SK-N-SH (cell line): ENCODE data around the gene SYT7. TPM values are rescaled to one million over a fixed set of nuclear protein-coding genes. Genes with fewer than 3 reads are reported as not detected.

Experiments used
- CTCF ChIA-PET: fragments of 300-600, 350-600 bp; formaldehyde crosslinking; extraction: SDS; loops from one replicate; lab custom pipeline; 2021; lab: Yijun Ruan, JAX
- POLR2A ChIA-PET: fragments of 350-600 bp; sonication (Branson Sonifier 250); formaldehyde crosslinking; extraction: SDS; loops from one replicate; lab custom pipeline; 2020; ENCODE audit warnings: antibody characterized with exemption, inconsistent platforms; lab: Yijun Ruan, JAX
- DNase-seq: peaks from one replicate; pipeline ENCODE4 v3.0.0; 2012
- H2AFZ ChIP-seq: fragments of 200-600 bp; sonication (generic); 2 replicates; pipeline ENCODE4 v1.8.1; 2016; ENCODE audit warnings: antibody characterized with exemption, mild to moderate bottlenecking, low read depth
- H3F3A ChIP-seq: fragments of 200-600 bp; sonication (generic); replicated peaks from 2 replicates; pipeline ENCODE3; 2016; ENCODE audit warnings: antibody characterized with exemption, mild to moderate bottlenecking; ENCODE audit not compliant: insufficient read depth
- H3K27ac ChIP-seq, 2 experiments: fragments of 200-500 bp in 1 of 2; fragments of 200-600 bp in 1 of 2; sonication (Bioruptor generic) in 1 of 2; sonication (generic), shearing (Covaris generic) in 1 of 2; 2 replicates each; pipeline versions ENCODE4 v1.5.1 to v1.6.1; 2014 to 2016; ENCODE audit warnings: low read depth in 2 of 2, inconsistent platforms in 1 of 2, low read length in 1 of 2, mild to moderate bottlenecking in 1 of 2, mixed read lengths in 1 of 2
- H3K27me3 ChIP-seq: fragments of 200-600 bp; sonication (generic), shearing (Covaris generic); 2 replicates; pipeline ENCODE4 v1.6.1; 2016; ENCODE audit warnings: mixed run types; ENCODE audit not compliant: insufficient read depth
- H3K36me3 ChIP-seq, 2 experiments: fragments of 200-500 bp in 1 of 2; fragments of 200-600 bp in 1 of 2; sonication (Bioruptor generic) in 1 of 2; sonication (generic) in 1 of 2; replicated peaks in 1 of 2; 2 replicates each; pipeline versions ENCODE3 to v1.5.1; 2014 to 2016; ENCODE audit warnings: low read length in 1 of 2, mild to moderate bottlenecking in 1 of 2; ENCODE audit not compliant: insufficient read depth in 2 of 2, control insufficient read depth in 1 of 2
- H3K4me1 ChIP-seq, 2 experiments: fragments of 200-500 bp in 1 of 2; fragments of 200-600 bp in 1 of 2; sonication (Bioruptor generic) in 1 of 2; sonication (generic), shearing (Covaris generic) in 1 of 2; 2 replicates each; pipeline versions ENCODE4 v1.5.1 to v1.6.1; 2014 to 2016; ENCODE audit warnings: low read depth in 1 of 2, low read length in 1 of 2, mixed run types in 1 of 2; ENCODE audit not compliant: insufficient read depth in 2 of 2, control insufficient read depth in 1 of 2
- H3K4me2 ChIP-seq: fragments of 200-600 bp; sonication (generic), shearing (Covaris generic); 2 replicates; pipeline ENCODE4 v1.6.1; 2017; ENCODE audit warnings: mixed run types
- H3K4me3 ChIP-seq, 2 experiments: fragments of 200-500 bp in 1 of 2; fragments of 200-600 bp in 1 of 2; sonication (Bioruptor generic) in 1 of 2; sonication (generic), shearing (Covaris generic) in 1 of 2; 2 replicates each; pipeline versions ENCODE4 v1.5.1 to v1.8.1; 2014 to 2016; ENCODE audit warnings: low read depth in 2 of 2, inconsistent platforms in 1 of 2, low read length in 1 of 2, mild to moderate bottlenecking in 1 of 2, mixed read lengths in 1 of 2, moderate library complexity in 1 of 2
- H3K79me2 ChIP-seq: fragments of 200-600 bp; sonication (generic); 2 replicates; pipeline ENCODE4 v1.8.1; 2017; ENCODE audit warnings: mild to moderate bottlenecking; ENCODE audit not compliant: insufficient read depth
- H3K9ac ChIP-seq: fragments of 200-600 bp; sonication (generic); 2 replicates; pipeline ENCODE4 v1.6.1; 2017; ENCODE audit warnings: mixed run types
- H3K9me2 ChIP-seq: fragments of 200-600 bp; sonication (generic); 2 replicates; pipeline ENCODE4 v1.6.1; 2017; ENCODE audit warnings: mixed run types
- H3K9me3 ChIP-seq: fragments of 200-600 bp; sonication (generic); 2 replicates; pipeline ENCODE4 v1.6.1; 2017; ENCODE audit warnings: mixed run types, mild to moderate bottlenecking, moderate library complexity
- H4K20me1 ChIP-seq: fragments of 200-600 bp; sonication (generic); 2 replicates; pipeline ENCODE4 v1.6.1; 2017; ENCODE audit warnings: mild to moderate bottlenecking, mixed run types; ENCODE audit not compliant: insufficient read depth
- EZH2phosphoT487 ChIP-seq: fragments of 200-600 bp; sonication (generic); IDR thresholded peaks from 2 replicates; pipeline ENCODE4 v1.6.1; 2017; ENCODE audit warnings: low read depth, mixed run types, mild to moderate bottlenecking, antibody characterized with exemption, moderate library complexity, borderline replicate concordance
- IRF3 ChIP-seq: fragments of 150-350 bp; IDR thresholded peaks from 2 replicates; pipeline ENCODE4 v1.6.1; 2016; ENCODE audit warnings: mild to moderate bottlenecking, low read depth, low read length
- JUND ChIP-seq: IDR thresholded peaks from 2 replicates; pipeline ENCODE4 v1.4.0; 2012
- MXI1 ChIP-seq: IDR thresholded peaks from 2 replicates; pipeline ENCODE4 v1.6.1; 2012; ENCODE audit warnings: mild to moderate bottlenecking, low read depth, low read length, improper control_type of control experiment
- NFIC ChIP-seq: IDR thresholded peaks from 2 replicates; pipeline ENCODE4 v1.4.0; 2012; ENCODE audit warnings: borderline replicate concordance
- NRF1 ChIP-seq: IDR thresholded peaks from 2 replicates; pipeline ENCODE4 v1.6.1; 2012; ENCODE audit warnings: low read depth, mild to moderate bottlenecking, low read length
- POLR2AphosphoS5 ChIP-seq: IDR thresholded peaks from 2 replicates; pipeline ENCODE4 v1.6.1; 2012; ENCODE audit warnings: low read depth, low read length
- RAD21 ChIP-seq: IDR thresholded peaks from 2 replicates; pipeline ENCODE4 v1.6.1; 2012; ENCODE audit warnings: mild to moderate bottlenecking, low read length
- REST ChIP-seq: IDR thresholded peaks from 2 replicates; pipeline ENCODE4 v1.6.1; 2012; ENCODE audit warnings: mild to moderate bottlenecking, low read depth, low read length, moderate library complexity
- RFX5 ChIP-seq: IDR thresholded peaks from 2 replicates; pipeline ENCODE4 v1.6.1; 2012; ENCODE audit warnings: mild to moderate bottlenecking, improper control_type of control experiment, low read length
- RXRA ChIP-seq: IDR thresholded peaks from 2 replicates; pipeline ENCODE4 v1.4.0; 2012; ENCODE audit warnings: low read depth, mild to moderate bottlenecking, borderline replicate concordance
- SIN3A ChIP-seq: IDR thresholded peaks from 2 replicates; pipeline ENCODE4 v1.6.1; 2012; ENCODE audit warnings: low read depth, mild to moderate bottlenecking, low read length, moderate library complexity, borderline replicate concordance
- SMC3 ChIP-seq: IDR thresholded peaks from 2 replicates; pipeline ENCODE4 v1.6.1; 2012; ENCODE audit warnings: low read depth, low read length, improper control_type of control experiment
- TAF1 ChIP-seq: IDR thresholded peaks from 2 replicates; pipeline ENCODE4 v1.6.1; 2012; ENCODE audit warnings: low read depth, mild to moderate bottlenecking, low read length, moderate library complexity, borderline replicate concordance
- TCF12 ChIP-seq: IDR thresholded peaks from 2 replicates; pipeline ENCODE4 v1.4.0; 2012
- TEAD4 ChIP-seq: IDR thresholded peaks from 2 replicates; pipeline ENCODE4 v1.4.0; 2012; ENCODE audit warnings: mild to moderate bottlenecking, borderline replicate concordance; ENCODE audit not compliant: insufficient read depth
- USF2 ChIP-seq: fragments of 150-350 bp; IDR thresholded peaks from 2 replicates; pipeline ENCODE4 v1.6.1; 2017; ENCODE audit warnings: antibody characterized with exemption, low read length, low read depth, borderline replicate concordance
- YY1 ChIP-seq: IDR thresholded peaks from 2 replicates; pipeline ENCODE4 v1.4.0; 2012; ENCODE audit warnings: low read depth, mild to moderate bottlenecking
- WGBS: methylation state at CpG from one replicate; pipeline ENCODE4 v1.1.6; 2017; ENCODE audit warnings: low lambda C conversion rate; 5-methylcytosine and 5-hydroxymethylcytosine counted together
- polyA plus RNA-seq, 3 experiments: library from polyadenylated mRNA; depleted of rRNA; stranded (reverse); fragments of >200 nt; gene quantifications; 2 replicates each; pipeline ENCODE4 v1.2.3, GENCODE V29; 2012
- TF ChIP-seq, protein P1 (sequence below): IDR thresholded peaks from 2 replicates; pipeline ENCODE4 v1.4.0; 2012; ENCODE audit warnings: low read depth
- TF ChIP-seq, protein P2 (sequence below): fragments of 200-600 bp; sonication (generic); IDR thresholded peaks from 2 replicates; pipeline ENCODE4 v1.6.1; 2017; ENCODE audit warnings: antibody characterized with exemption, mild to moderate bottlenecking, moderate library complexity

Gene SYT7, protein sequence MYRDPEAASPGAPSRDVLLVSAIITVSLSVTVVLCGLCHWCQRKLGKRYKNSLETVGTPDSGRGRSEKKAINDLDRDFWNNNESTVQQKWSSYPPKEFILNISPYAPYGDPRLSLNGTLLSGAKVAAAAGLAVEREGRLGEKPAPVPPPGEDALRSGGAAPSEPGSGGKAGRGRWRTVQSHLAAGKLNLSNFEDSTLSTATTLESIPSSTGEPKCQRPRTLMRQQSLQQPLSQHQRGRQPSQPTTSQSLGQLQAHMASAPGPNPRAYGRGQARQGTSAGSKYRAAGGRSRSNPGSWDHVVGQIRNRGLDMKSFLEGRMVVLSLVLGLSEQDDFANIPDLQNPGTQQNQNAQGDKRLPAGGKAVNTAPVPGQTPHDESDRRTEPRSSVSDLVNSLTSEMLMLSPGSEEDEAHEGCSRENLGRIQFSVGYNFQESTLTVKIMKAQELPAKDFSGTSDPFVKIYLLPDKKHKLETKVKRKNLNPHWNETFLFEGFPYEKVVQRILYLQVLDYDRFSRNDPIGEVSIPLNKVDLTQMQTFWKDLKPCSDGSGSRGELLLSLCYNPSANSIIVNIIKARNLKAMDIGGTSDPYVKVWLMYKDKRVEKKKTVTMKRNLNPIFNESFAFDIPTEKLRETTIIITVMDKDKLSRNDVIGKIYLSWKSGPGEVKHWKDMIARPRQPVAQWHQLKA
- polyA plus RNA-seq (2012; rRNA removed) = 1.1 and 1.4 TPM in 2 replicates
- polyA plus RNA-seq (2012; cell fraction: cytosol; rRNA removed) = 1.5 and 3.4 TPM in 2 replicates
- polyA plus RNA-seq (2012; cell fraction: nucleus; rRNA removed) = 1.9 and 3.2 TPM in 2 replicates

- Histone ChIP-seq H3K4me1 (peaks cover 0 to 45% of the 10 kb centered on the region in 2 experiments; a peak in 1 of 4 replicates), H3F3A (no peaks in the 10 kb centered on the region), H3K9ac (no peak within 1 kb of the TSS), H3K4me2 (peak within 1 kb of the TSS; percentile 60), H2AFZ (no peak within 1 kb of the TSS), H3K79me2 (no peaks in the 10 kb centered on the region), H3K36me3 (no peaks in the 10 kb centered on the region), H3K9me3 (no peaks in the 10 kb centered on the region), H4K20me1 (no peaks in the 10 kb centered on the region), H3K9me2 (no peaks in the 10 kb centered on the region), H3K27ac (peak within 1 kb of the TSS in 1 of 2 experiments; percentile 85; a peak in 2 of 4 replicates), H3K4me3 (peak within 1 kb of the TSS; percentile 53 to 57; a peak in 3 of 4 replicates), H3K27me3 (peaks cover 37% of the 10 kb centered on the region)
- WGBS = 4% methylated on average over 18 of the region's 96 CpGs
- DNase-seq = peak; percentile 97
- CTCF ChIA-PET = interaction anchor here (0.6 to 22.0 kb wide), 29 partner anchors 8 to 1439 kb away, joined by 3 to 404 read pairs (median 3); partner anchors contain the start of genes LRRC10B and TMEM216
- POLR2A ChIA-PET = interaction anchor here (0.7 to 1.1 kb wide), 5 partner anchors 9 to 152 kb away, joined by 3 to 5 read pairs (median 4); partner anchors contain the start of genes CPSF7, LRRC10B and SDHAF2
- TF ChIP-seq RFX5 (peak; percentile 70), IRF3 (no peak), EZH2phosphoT487 (no peak), RAD21 (peak; percentile 18; the same call in 1 of the 2 replicates), YY1 (peak; percentile 79), USF2 (no peak), NFIC (peak; percentile 57; the same call in 1 of the 2 replicates), REST (no peak), JUND (no peak; the same call in 1 of the 2 replicates), SMC3 (0 out of 2 replicates have a peak, but pooled peaks have one; percentile 8), SIN3A (no peak), TEAD4 (no peak), TCF12 (no peak), RXRA (no peak), TAF1 (no peak), POLR2AphosphoS5 (no peak), NRF1 (peak; percentile 53), MXI1 (peak; percentile 50; the same call in 1 of the 2 replicates)
- TF ChIP-seq, protein P1, sequence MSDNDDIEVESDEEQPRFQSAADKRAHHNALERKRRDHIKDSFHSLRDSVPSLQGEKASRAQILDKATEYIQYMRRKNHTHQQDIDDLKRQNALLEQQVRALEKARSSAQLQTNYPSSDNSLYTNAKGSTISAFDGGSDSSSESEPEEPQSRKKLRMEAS = 0 out of 2 replicates have a peak, but pooled peaks have one; percentile 17
- TF ChIP-seq, protein P2, sequence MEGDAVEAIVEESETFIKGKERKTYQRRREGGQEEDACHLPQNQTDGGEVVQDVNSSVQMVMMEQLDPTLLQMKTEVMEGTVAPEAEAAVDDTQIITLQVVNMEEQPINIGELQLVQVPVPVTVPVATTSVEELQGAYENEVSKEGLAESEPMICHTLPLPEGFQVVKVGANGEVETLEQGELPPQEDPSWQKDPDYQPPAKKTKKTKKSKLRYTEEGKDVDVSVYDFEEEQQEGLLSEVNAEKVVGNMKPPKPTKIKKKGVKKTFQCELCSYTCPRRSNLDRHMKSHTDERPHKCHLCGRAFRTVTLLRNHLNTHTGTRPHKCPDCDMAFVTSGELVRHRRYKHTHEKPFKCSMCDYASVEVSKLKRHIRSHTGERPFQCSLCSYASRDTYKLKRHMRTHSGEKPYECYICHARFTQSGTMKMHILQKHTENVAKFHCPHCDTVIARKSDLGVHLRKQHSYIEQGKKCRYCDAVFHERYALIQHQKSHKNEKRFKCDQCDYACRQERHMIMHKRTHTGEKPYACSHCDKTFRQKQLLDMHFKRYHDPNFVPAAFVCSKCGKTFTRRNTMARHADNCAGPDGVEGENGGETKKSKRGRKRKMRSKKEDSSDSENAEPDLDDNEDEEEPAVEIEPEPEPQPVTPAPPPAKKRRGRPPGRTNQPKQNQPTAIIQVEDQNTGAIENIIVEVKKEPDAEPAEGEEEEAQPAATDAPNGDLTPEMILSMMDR = 0 out of 2 replicates have a peak, but pooled peaks have one; percentile 15
These were observed at the start of gene SYT7 for GRCh38 chr11:61581030-61581928. TSS of gene SYT7 (minus strand) at chr11:61581076. CDS start at chr11:61580820, 256 bp downstream.
